ENCODE measurements around the gene PNPLA8.

PNPLA8 gene

DNA sequence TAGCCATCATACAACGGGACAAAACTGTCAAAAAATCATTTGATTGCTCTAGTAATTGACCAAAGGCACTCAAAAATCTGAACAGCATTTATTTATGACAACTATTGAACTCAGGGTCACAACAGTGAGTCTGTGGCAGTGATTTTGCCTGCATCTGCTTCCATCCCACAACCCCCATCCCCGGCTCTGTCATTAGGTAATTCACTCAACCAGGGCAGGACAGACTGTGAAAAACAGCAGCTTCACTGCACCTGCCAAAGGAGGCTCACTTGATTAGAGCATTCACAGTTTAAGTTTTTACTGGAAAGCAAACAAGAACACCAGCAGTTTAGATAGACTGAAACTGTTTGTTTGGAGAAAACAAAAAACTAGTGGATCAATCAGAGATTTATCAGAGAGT lies 91.9 kb downstream of the PNPLA8 start:
- no peak for DNase-seq

DNA sequence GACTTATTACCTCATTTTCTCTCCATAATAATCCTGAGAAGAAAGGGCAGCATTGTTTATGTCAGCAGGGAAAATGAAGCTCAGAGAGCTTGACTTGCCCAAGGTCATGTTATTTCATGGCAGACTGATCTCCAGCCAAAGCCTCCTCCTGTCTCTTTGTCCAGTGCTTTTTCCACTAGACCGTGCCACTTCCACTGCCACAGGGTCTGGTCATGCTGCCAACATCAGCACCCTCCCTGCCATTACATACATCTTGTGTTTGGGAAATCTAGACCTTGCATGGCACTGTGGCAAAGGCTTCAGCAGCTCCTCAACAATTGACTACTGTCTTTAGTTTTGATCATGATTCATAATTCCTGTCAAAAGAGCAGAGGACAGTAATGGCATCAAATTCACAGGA lies 94.8 kb downstream of the PNPLA8 start:
- no peak for DNase-seq

DNA sequence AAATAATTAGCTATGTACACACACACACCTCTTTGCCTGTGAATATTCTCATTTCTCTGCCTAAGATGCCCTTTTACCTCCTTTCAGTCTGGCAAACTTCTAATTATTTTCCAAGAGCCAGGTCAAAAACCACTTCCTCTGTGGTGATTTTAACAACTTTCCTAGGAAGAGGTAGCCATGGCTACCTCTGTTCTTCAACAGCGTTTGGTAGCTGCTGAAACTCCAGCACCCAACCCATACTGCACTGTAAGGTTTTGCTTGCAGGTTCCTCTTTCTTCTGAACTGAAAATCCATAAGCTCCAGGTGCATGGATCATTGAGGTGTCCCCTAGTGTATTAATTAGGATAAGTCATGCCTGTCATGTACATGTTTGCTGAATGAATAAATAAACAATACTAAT lies 95.3 kb downstream of the PNPLA8 start:
- DNase-seq: no peak

DNA sequence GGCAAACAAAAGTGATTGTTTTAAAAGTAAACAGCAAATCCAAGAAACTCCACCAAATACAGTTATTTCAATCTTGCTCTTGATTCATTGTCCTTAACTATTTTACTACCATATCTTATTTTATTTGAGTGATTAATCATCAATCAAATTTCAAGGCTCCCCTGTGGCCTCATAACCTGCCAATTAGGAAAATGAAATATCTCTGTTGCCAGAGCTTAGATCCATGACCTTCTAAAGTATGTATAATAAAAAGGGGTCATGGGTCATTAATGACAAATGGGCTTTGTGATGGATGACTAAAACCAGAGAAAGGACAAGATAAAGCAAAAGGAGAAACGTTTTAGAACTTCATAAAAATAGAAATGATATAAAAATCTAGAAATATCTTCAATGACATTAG lies 98.2 kb downstream of the PNPLA8 start:
- no peak for DNase-seq

DNA sequence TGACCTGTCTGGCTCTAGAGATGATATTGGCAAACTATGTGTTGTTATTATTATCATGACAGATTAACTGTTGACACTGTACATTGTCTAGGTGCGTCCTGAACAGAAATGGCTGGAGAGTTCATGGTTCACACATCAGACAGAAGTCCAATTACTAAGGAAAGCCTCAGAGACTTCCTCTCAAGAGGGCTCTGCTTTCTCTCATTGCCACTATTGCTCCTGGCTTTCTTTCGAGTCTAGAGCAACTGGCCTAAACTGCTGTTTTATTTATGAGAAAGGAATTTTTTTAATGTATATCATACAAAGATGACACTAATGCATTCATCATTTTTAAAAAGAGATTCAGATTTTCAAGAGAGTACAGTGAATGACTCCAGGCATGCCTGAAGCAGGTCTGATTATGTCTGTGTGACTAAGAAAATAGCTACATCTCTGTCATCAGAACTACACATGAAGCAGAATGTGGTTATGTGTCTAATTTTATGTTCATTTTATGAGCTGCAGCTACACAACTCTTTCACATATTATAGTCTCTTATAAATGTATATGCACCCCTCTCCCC lies 100.1 kb downstream of the PNPLA8 start:
- DNase-seq: no peak

DNA sequence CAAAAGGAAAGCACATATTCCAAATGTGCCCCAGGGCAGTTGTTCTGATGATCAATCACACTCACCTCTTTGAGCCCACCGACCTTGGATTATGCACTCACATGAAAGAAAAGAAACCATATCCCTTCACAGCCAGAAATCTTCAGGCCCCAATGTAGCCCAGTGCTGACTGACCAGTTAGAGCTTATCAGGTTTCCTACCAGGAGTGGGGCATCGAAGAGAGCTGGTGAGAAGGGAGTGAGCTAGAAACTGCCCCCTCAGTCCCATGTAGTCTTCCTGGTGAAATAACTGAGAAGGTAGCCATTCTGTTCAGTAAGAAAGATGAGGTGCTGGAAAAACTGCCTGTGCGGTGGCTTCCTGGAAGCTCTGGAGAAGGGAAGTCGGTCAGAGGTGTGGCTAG lies 101.9 kb downstream of the PNPLA8 start:
- DNase-seq: no peak

DNA sequence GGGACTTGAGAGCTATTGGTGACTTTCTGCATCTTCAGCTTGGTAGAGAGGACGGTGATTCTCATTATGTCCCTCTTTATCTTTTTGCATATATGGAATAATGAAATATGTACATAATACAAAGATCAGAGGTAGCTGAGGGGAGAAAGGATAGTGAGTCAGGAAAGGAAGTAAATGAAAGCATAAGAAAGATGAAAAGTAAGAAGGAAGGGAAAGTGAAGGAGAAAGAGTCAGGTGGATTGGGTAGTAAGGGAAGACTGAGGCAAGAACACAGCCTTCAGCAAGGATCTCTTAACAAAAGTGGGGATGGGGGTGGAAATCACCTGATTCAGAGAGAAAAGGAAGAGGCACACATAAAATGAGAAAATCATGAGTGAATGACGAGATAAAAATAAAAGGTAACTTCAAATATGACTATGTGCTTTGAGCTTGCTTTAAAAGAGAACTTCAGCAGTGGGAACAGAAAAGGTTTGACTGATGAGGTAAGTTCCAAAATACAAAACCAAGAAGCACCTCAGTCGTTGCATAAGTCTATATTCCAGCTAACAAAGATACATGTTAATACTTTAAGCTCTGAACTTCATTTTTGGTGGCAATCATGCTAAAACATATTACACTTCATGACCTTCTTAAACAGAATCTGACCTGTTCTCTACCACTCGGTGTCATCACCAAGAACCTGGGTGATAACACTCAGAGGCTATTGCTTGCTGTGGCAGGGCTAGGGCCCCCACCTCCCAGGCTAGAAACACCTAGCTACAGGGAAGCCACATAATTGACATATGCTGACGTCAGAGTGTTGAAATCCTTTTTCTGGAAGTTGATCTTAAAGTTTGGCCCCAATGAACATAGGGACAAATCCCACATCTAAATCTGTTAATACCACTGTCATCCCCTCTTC lies 102.6 kb downstream of the PNPLA8 start:
- no peak for DNase-seq

DNA sequence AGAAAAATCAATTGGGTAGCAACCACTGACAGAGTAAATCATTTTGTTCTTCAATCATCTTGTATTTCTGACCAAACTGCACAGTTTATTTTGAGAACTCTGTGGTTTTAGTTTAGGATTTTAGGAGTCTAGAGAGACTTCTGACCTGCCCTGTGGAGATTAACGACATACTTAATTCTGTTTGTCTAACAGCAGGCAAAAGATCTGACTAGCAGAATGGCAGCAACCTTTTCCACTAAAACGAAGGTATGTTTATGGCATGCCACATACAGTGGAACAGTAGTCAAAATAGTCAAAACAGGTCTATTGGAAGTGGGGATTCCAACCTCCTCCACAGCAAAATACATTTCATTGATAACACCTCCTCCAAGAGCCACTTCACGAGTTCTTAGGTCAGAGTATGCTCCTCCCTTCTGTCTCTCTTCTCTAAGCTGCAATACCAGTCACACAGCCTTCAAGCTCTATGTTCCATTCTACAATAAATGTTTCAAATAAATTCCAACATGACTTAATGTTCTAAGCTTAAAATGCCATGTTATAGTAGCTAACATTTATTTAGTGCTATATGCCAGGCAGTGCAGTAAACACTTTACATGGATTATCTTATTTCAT lies 104.1 kb downstream of the PNPLA8 start:
- DNase-seq: no peak

Data from left hindlimb (tissue), 1 donor.